GM18907 (cell line): ENCODE measurements around the gene FOXD4L3.
"Not testable (repeated sequence)": the region's sequence is repeated elsewhere in the genome, so short reads cannot be mapped to it uniquely, and the experiment has no call there.

Experiments
- ATAC-seq: cut with Tn5 transposase; IDR thresholded peaks from one replicate; pipeline ENCODE4 v1.9.1; 2021; ENCODE audit warnings: mild to moderate bottlenecking, moderate library complexity; ENCODE audit not compliant: unreplicated experiment

The FOXD4L3 gene

DNA sequence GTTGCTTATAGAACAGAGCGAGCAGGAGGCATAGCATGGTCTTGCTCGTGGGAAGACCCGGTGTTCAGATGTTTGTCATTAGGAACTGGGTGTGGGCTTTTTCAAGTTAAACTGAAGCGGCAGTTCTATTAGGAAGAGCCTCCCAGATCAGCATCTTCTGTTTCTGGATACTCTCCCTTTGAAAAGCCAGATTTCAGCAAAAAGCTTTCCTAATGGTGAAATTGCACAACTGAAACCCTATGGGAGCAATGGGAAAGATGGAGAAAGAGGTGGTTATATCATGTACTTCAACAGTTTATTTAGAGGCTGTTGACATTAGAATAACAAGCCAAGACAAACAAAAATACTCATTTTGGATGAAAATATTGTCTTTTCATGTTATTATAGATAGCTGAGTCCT is 41.3 kb downstream of the FOXD4L3 start:
- ATAC-seq, result not testable (repeated sequence)

DNA sequence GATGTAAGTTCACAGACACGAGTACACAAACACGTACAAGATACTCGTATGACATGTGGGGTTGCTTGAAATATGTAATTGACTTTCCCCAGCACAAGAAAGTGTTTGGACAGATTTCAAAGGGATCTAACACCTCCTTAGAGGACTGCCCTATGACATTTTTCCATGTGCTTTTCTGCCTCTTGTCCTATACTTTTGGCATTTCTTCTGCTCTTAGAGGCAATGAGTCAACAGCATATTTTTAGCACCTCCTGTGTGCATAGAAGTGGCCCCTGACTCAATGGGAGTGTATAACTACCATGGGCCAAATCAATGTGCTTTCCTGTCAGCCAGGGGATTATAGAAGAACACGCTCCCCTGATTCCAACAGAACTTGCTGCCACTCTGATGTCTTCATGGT is 49.0 kb downstream of the FOXD4L3 start:
- not testable (repeated sequence) for ATAC-seq
